Keratinocyte (primary cell): Measurements from ENCODE around the gene ME2. TPM values are rescaled to one million over a fixed set of nuclear protein-coding genes. Genes with fewer than 3 reads are reported as not detected.
"Not testable (repeated sequence)": the region's sequence is repeated elsewhere in the genome, so short reads cannot be mapped to it uniquely, and the experiment has no call there.

Experiments used
- DNase-seq: peaks from one replicate; pipeline ENCODE4 v3.0.0-alpha.2; 2011; ENCODE audit warnings: low read depth, missing footprints, low spot score
- FAIRE-seq: peaks from 2 replicates; lab custom pipeline; 2011; peaks lifted over from hg19 to GRCh38; lab: Jason Lieb, UNC
- H2AFZ ChIP-seq: 2 replicates; pipeline ENCODE4 v1.6.0; 2012; ENCODE audit warnings: low read length, control low read depth, inconsistent platforms; ENCODE audit not compliant: control insufficient read depth
- H3K27ac ChIP-seq: 2 replicates; pipeline ENCODE4 v1.5.1; 2011; ENCODE audit warnings: low read length; ENCODE audit not compliant: control insufficient read depth, insufficient read depth
- H3K27me3 ChIP-seq: 3 replicates; pipeline ENCODE4 v1.6.0; 2011; ENCODE audit warnings: low read length; ENCODE audit not compliant: control insufficient read depth, insufficient read depth; ENCODE audit errors: extremely low read depth
- H3K36me3 ChIP-seq, 2 experiments: 2 replicates in 1 of 2; 3 replicates in 1 of 2; pipeline ENCODE4 v1.5.1; 2011; ENCODE audit warnings: low read length in 2 of 2, mild to moderate bottlenecking in 1 of 2; ENCODE audit not compliant: control insufficient read depth in 2 of 2, insufficient read depth in 2 of 2; ENCODE audit errors: extremely low read depth in 1 of 2
- H3K4me1 ChIP-seq: 3 replicates; pipeline ENCODE4 v1.5.1; 2011; ENCODE audit warnings: low read length; ENCODE audit not compliant: control insufficient read depth, insufficient read depth; ENCODE audit errors: extremely low read depth
- H3K4me2 ChIP-seq: 3 replicates; pipeline ENCODE4 v1.6.0; 2011; ENCODE audit warnings: low read depth, low read length; ENCODE audit not compliant: control insufficient read depth, insufficient read depth; ENCODE audit errors: extremely low read depth
- H3K4me3 ChIP-seq, 3 experiments: fragments of 200-600 bp in 1 of 3; sonication (generic) in 1 of 3; 2 replicates in 2 of 3; 3 replicates in 1 of 3; pipeline ENCODE4 v1.5.1; 2011 to 2016; ENCODE audit warnings: low read length in 3 of 3, mild to moderate bottlenecking in 3 of 3, control low read depth in 2 of 3, inconsistent platforms in 1 of 3, low read depth in 1 of 3, mixed read lengths in 1 of 3, mixed run types in 1 of 3, moderate library complexity in 1 of 3; ENCODE audit not compliant: control insufficient read depth in 2 of 3, insufficient read depth in 2 of 3; ENCODE audit errors: extremely low read depth in 1 of 3
- H3K79me2 ChIP-seq: 2 replicates; pipeline ENCODE4 v1.6.0; 2012; ENCODE audit warnings: low read length; ENCODE audit not compliant: control insufficient read depth, insufficient read depth
- H3K9ac ChIP-seq: 3 replicates; pipeline ENCODE4 v1.6.0; 2011; ENCODE audit warnings: low read length; ENCODE audit not compliant: control insufficient read depth, insufficient read depth; ENCODE audit errors: extremely low read depth
- H3K9me1 ChIP-seq: 3 replicates; pipeline ENCODE4 v1.6.0; 2011; ENCODE audit warnings: low read length; ENCODE audit not compliant: control insufficient read depth, insufficient read depth; ENCODE audit errors: extremely low read depth
- H3K9me3 ChIP-seq: 2 replicates; pipeline ENCODE4 v1.5.1; 2012; ENCODE audit warnings: low read depth, low read length; ENCODE audit not compliant: control insufficient read depth
- H4K20me1 ChIP-seq: 3 replicates; pipeline ENCODE4 v1.6.0; 2011; ENCODE audit warnings: low read length; ENCODE audit not compliant: control insufficient read depth, insufficient read depth; ENCODE audit errors: extremely low read depth
- EZH2 ChIP-seq: IDR thresholded peaks from one replicate; pipeline ENCODE4 v1.6.1; 2012; ENCODE audit warnings: inconsistent platforms, mild to moderate bottlenecking, low read length, moderate library complexity
- dilution Hi-C: fragments of 300-500 bp; cut with MboI; formaldehyde crosslinking; loops from one replicate; pipeline ENCODE4 v1.7.0; 2020; ENCODE audit warnings: low sequenced_read_pairs; ENCODE audit not compliant: extremely low pct_ligation_motif_present
- polyA plus RNA-seq, 5 experiments: library from polyadenylated mRNA; depleted of rRNA in 3 of 5; stranded (reverse) in 3 of 5; stranded (forward) in 1 of 5; unstranded in 1 of 5; fragments of >200 nt; gene quantifications; 1 replicate in 1 of 5; 2 replicates in 3 of 5; 3 replicates in 1 of 5; pipeline versions ENCODE4 v1.2.1 to v1.2.3, GENCODE V29; 2011 to 2012; ENCODE audit warnings: missing spikeins in 2 of 5, low read depth in 1 of 5, low replicate concordance in 1 of 5
- TF ChIP-seq, protein P1 (sequence below), 3 experiments: IDR thresholded peaks in 1 of 3; conservative IDR thresholded peaks in 1 of 3; optimal IDR thresholded peaks in 1 of 3; 2 replicates in 2 of 3; 3 replicates in 1 of 3; pipeline versions ENCODE3 to v1.5.1; 2011; ENCODE audit warnings: low read length in 3 of 3, mild to moderate bottlenecking in 3 of 3, moderate library complexity in 2 of 3, control low read depth in 1 of 3, inconsistent platforms in 1 of 3; ENCODE audit not compliant: insufficient read depth in 2 of 3; ENCODE audit errors: extremely low read depth in 1 of 3

The ME2 gene
- polyA plus RNA-seq, 1 donor (not counting 4 experiments of a cell fraction or from before 2014, with no cell fraction given), result 72.0 TPM

GRCh38 chr18:50879302-50880118, 592 bp downstream of the ME2 start:
- Histone ChIP-seq H3K9me1 (no peaks in the 10 kb centered on the region), H3K36me3 (no peaks in the 10 kb centered on the region), H3K4me3 (peak overlapping the region; percentile 79 to 91 (median 87)), H3K79me2 (peaks cover 35% of the 10 kb centered on the region), H3K4me1 (peaks cover 19% of the 10 kb centered on the region), H2AFZ (peak overlapping the region; percentile 85), H3K27ac (peak overlapping the region; percentile 80), H4K20me1 (no peaks in the 10 kb centered on the region), H3K9me3 (no peaks in the 10 kb centered on the region), H3K4me2 (peak overlapping the region; percentile 97), H3K9ac (peak overlapping the region; percentile 88), H3K27me3 (no peaks in the 10 kb centered on the region)
- DNase-seq (no peak), FAIRE-seq (peak; percentile 71)
- TF ChIP-seq, protein P1, sequence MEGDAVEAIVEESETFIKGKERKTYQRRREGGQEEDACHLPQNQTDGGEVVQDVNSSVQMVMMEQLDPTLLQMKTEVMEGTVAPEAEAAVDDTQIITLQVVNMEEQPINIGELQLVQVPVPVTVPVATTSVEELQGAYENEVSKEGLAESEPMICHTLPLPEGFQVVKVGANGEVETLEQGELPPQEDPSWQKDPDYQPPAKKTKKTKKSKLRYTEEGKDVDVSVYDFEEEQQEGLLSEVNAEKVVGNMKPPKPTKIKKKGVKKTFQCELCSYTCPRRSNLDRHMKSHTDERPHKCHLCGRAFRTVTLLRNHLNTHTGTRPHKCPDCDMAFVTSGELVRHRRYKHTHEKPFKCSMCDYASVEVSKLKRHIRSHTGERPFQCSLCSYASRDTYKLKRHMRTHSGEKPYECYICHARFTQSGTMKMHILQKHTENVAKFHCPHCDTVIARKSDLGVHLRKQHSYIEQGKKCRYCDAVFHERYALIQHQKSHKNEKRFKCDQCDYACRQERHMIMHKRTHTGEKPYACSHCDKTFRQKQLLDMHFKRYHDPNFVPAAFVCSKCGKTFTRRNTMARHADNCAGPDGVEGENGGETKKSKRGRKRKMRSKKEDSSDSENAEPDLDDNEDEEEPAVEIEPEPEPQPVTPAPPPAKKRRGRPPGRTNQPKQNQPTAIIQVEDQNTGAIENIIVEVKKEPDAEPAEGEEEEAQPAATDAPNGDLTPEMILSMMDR (optimal IDR thresholded peaks at IDR 0.05 in 1 of 3, IDR thresholded peaks at IDR 0.05 in 1 of 3, conservative IDR thresholded peaks at IDR 0.05 in 1 of 3; ENCODE audit: extremely low read depth in 1 of 3, insufficient read depth in 2 of 3, low read length in 3 of 3), result no peak
- TF ChIP-seq EZH2, result no peak
- dilution Hi-C loops, result no loop called here

DNA sequence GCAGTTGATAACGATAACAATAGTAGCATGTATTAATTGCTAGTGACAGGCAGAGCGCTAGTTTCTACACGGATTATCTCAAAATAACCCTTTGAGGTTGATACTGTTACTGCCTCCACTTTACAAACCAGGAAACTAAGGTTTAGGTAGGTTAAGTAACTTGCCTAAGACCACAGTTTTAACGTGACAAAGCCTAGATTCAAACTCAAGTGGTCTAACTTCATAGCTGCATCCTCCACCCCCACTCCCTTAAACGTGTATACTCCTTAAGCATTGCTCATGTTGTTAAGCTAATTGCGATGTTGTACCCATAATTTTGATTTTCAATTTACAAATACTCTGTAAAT, 1.2 kb downstream of the ME2 start:
- Histone ChIP-seq H3K4me3 (peak overlapping the region; percentile 79 to 91 (median 87)), H4K20me1 (peaks cover under 1% of the 10 kb centered on the region), H2AFZ (peak overlapping the region; percentile 85), H3K27me3 (no peaks in the 10 kb centered on the region), H3K4me1 (peaks cover 19% of the 10 kb centered on the region), H3K27ac (peak overlapping the region; percentile 80), H3K36me3 (no peaks in the 10 kb centered on the region), H3K4me2 (peak overlapping the region; percentile 97), H3K9ac (peak overlapping the region; percentile 88), H3K9me3 (no peaks in the 10 kb centered on the region), H3K9me1 (no peaks in the 10 kb centered on the region), H3K79me2 (peaks cover 40% of the 10 kb centered on the region)
- TF ChIP-seq EZH2, result no peak
- TF ChIP-seq, protein P1 (optimal IDR thresholded peaks at IDR 0.05 in 1 of 3, IDR thresholded peaks at IDR 0.05 in 1 of 3, conservative IDR thresholded peaks at IDR 0.05 in 1 of 3; ENCODE audit: extremely low read depth in 1 of 3, insufficient read depth in 2 of 3, low read length in 3 of 3), result no peak
- FAIRE-seq (no peak), DNase-seq (no peak)
- dilution Hi-C loops, result no loop called here

- not testable (repeated sequence) for DNase-seq, FAIRE-seq
These were observed 2.0 kb downstream of the ME2 start for GRCh38 chr18:50880944-50881343.

More at GRCh38 chr18:50880944-50881343, 2.0 kb downstream of the ME2 start:
- H2AFZ ChIP-seq, H3K9me3 ChIP-seq, H3K9ac ChIP-seq, H3K27ac ChIP-seq, H3K27me3 ChIP-seq, dilution Hi-C loops, H3K4me3 ChIP-seq, H3K4me2 ChIP-seq, H3K9me1 ChIP-seq, H3K36me3 ChIP-seq, H4K20me1 ChIP-seq: not testable (repeated sequence)
- Histone ChIP-seq H3K4me1 (peaks cover 19% of the 10 kb centered on the region), H3K79me2 (peaks cover 42% of the 10 kb centered on the region)
